ENCODE results near the gene HIPK4. TPM values are rescaled to one million over a fixed set of nuclear protein-coding genes. Genes with fewer than 3 reads are reported as not detected.

HIPK4 gene
- total RNA-seq, 2 experiments from 2014 or later: not detected

GRCh38 chr19:40369797-40370196 is 20.2 kb downstream of the HIPK4 start:
- no peak overlapping the region for H3K27ac ChIP-seq (ENCODE audit: low read depth, low read length, poor library complexity, severe bottlenecking)
- intact Hi-C loops (cut with micrococcal nuclease; ENCODE audit: unreplicated experiment): no loop called here
- H3K36me3 ChIP-seq (ENCODE audit: insufficient read depth, low read length): peaks cover 3% of the 10 kb centered on the region; the same call in 1 of the 2 replicates
- H3K9me2 ChIP-seq (ENCODE audit: insufficient read depth, low read length): no peaks in the 10 kb centered on the region
- no peaks in the 10 kb centered on the region for H3K9me3 ChIP-seq (ENCODE audit: low read length)
- H3K4me1 ChIP-seq (ENCODE audit: insufficient read depth, low read length, poor library complexity, severe bottlenecking): peaks cover 12% of the 10 kb centered on the region
- TF ChIP-seq CTCF (conservative IDR thresholded peaks at IDR 0.05; ENCODE audit: low read length) (no peak), EZH2phosphoT487 (IDR thresholded peaks at IDR 0.05; ENCODE audit: borderline replicate concordance, low read depth, low read length) (no peak)
- no peaks in the 10 kb centered on the region for H3K79me2 ChIP-seq (ENCODE audit: insufficient read depth, low read depth, low read length)
- H3K4me3 ChIP-seq (ENCODE audit: low read depth, low read length, poor library complexity, severe bottlenecking): no peak overlapping the region
- CTCF ChIA-PET (ENCODE audit: unreplicated experiment): no interaction called here
- POLR2A ChIA-PET: no interaction called here
- no peak overlapping the region for H3K4me2 ChIP-seq (ENCODE audit: low read length)
- no peaks in the 10 kb centered on the region for H4K20me1 ChIP-seq (ENCODE audit: insufficient read depth, low read length)
- BruUV-seq (replicated peaks): no TSS peak
- H2AFZ ChIP-seq (ENCODE audit: low read length): no peak overlapping the region
- DNase-seq (ENCODE audit: low spot score): no peak

- DNase-seq (ENCODE audit: low spot score): no peak
- Histone ChIP-seq H3K9me3 (ENCODE audit: low read length) (no peaks in the 10 kb centered on the region), H4K20me1 (ENCODE audit: insufficient read depth, low read length) (no peaks in the 10 kb centered on the region), H3K79me2 (ENCODE audit: insufficient read depth, low read depth, low read length) (no peaks in the 10 kb centered on the region), H3K4me3 (ENCODE audit: low read depth, low read length, poor library complexity, severe bottlenecking) (no peak overlapping the region), H3K4me1 (ENCODE audit: insufficient read depth, low read length, poor library complexity, severe bottlenecking) (peaks cover 12% of the 10 kb centered on the region), H3K9me2 (ENCODE audit: insufficient read depth, low read length) (no peaks in the 10 kb centered on the region), H3K36me3 (ENCODE audit: insufficient read depth, low read length) (no peaks in the 10 kb centered on the region), H3K27ac (ENCODE audit: low read depth, low read length, poor library complexity, severe bottlenecking) (no peak overlapping the region), H2AFZ (ENCODE audit: low read length) (no peak overlapping the region), H3K4me2 (ENCODE audit: low read length) (no peak overlapping the region)
- TF ChIP-seq CTCF (conservative IDR thresholded peaks at IDR 0.05; ENCODE audit: low read length) (no peak), EZH2phosphoT487 (IDR thresholded peaks at IDR 0.05; ENCODE audit: borderline replicate concordance, low read depth, low read length) (no peak)
- ChIA-PET POLR2A (no interaction called here), CTCF (ENCODE audit: unreplicated experiment) (no interaction called here)
- intact Hi-C loops (cut with micrococcal nuclease; ENCODE audit: unreplicated experiment): no loop called here
- BruUV-seq (replicated peaks): no TSS peak
These were observed 22.2 kb downstream of the HIPK4 start for GRCh38 chr19:40367577-40368434.
